HepG2 (cell line): ENCODE data around the gene SIK2. TPM values are rescaled to one million over a fixed set of nuclear protein-coding genes. Genes with fewer than 3 reads are reported as not detected.

Source experiments
- CSRNP1 ChIP-seq: sonication (generic); formaldehyde crosslinking; IDR thresholded peaks from 2 replicates; pipeline ENCODE4 v1.8.1; 2023; ENCODE audit warnings: mild to moderate bottlenecking, missing genetic modification reagents
- GATAD1 ChIP-seq: IDR thresholded peaks from 2 replicates; pipeline ENCODE4 v1.6.1; 2016; ENCODE audit warnings: missing genetic modification reagents, missing compliant biosample characterization
- HIC2 ChIP-seq: sonication (generic); formaldehyde crosslinking; IDR thresholded peaks from 2 replicates; pipeline ENCODE4 v1.9.0; 2022; ENCODE audit warnings: low read depth, missing genetic modification reagents
- HNF4G ChIP-seq, 2 experiments: sonication (generic) in 1 of 2; formaldehyde crosslinking in 1 of 2; IDR thresholded peaks; 2 replicates each; pipeline versions ENCODE4 v1.4.0 to v1.6.1; 2011 to 2020; ENCODE audit warnings: borderline replicate concordance in 2 of 2, low read depth in 2 of 2, mild to moderate bottlenecking in 2 of 2, low read length in 1 of 2, missing genetic modification reagents in 1 of 2, moderate library complexity in 1 of 2
- NFKB2 ChIP-seq: sonication (generic); formaldehyde crosslinking; IDR thresholded peaks from 2 replicates; pipeline ENCODE4 v1.4.0; 2020; ENCODE audit warnings: missing genetic modification reagents, borderline replicate concordance
- RNF219 ChIP-seq: sonication (generic); formaldehyde crosslinking; IDR thresholded peaks from 2 replicates; pipeline ENCODE4 v1.5.0; 2020; ENCODE audit warnings: mild to moderate bottlenecking, missing genetic modification reagents
- ZNF329 ChIP-seq: sonication (generic); formaldehyde crosslinking; IDR thresholded peaks from 2 replicates; pipeline ENCODE4 v1.9.0; 2021; ENCODE audit warnings: low read depth, mild to moderate bottlenecking, missing genetic modification reagents
- ZNF646 ChIP-seq: sonication (generic); formaldehyde crosslinking; IDR thresholded peaks from 2 replicates; pipeline ENCODE4 v1.9.0; 2021; ENCODE audit warnings: mild to moderate bottlenecking, missing genetic modification reagents
- polyA plus RNA-seq, 8 experiments: library from polyadenylated mRNA; depleted of rRNA in 3 of 8; stranded (reverse) in 7 of 8; unstranded in 1 of 8; fragments of >200 nt; fragmentation: Illumina TruSeq in 4 of 8; extraction: Trizol in 4 of 8; gene quantifications; 2 replicates each; pipeline versions ENCODE4 v1.2.1 to v1.2.3, GENCODE V29; 2011 to 2016; ENCODE audit warnings: low read depth in 4 of 8, missing spikeins in 1 of 8, mixed read lengths in 1 of 8; ENCODE audit not compliant: insufficient read depth in 1 of 8
- total RNA-seq, 5 experiments: library from RNA; depleted of rRNA; stranded (reverse); fragments of >200 nt; fragmentation: Illumina TruSeq; extraction: Trizol; gene quantifications; 2 replicates each; pipeline ENCODE4 v1.2.3, GENCODE V29; 2016; ENCODE audit warnings: low read depth in 1 of 5

SIK2 gene
- total and polyA plus RNA-seq, 2 of the 13 experiments (the other 11 are each of a cell fraction or from before 2014, with no cell fraction given): 8.1 to 15.4 TPM

GRCh38 chr11:111726301-111726713, 124.1 kb downstream of the SIK2 start (continued):
- no peak for TF ChIP-seq HIC2 (CRISPR knock-in tag)
- 0 out of 2 replicates have a peak, but pooled peaks have one; percentile 22 for TF ChIP-seq ZNF329 (CRISPR knock-in tag)
- peak; percentile 15; the same call in 1 of the 2 replicates for TF ChIP-seq GATAD1 (CRISPR knock-in tag)
- TF ChIP-seq CSRNP1: 0 out of 2 replicates have a peak, but pooled peaks have one; percentile 29
- TF ChIP-seq HNF4G (IDR thresholded peaks at IDR 0.05; ENCODE audit: borderline replicate concordance, low read depth, low read length): no peak; the same call in 1 of the 2 replicates
- peak; percentile 47; the same call in 1 of the 2 replicates for TF ChIP-seq HNF4G (CRISPR knock-in tag; IDR thresholded peaks at IDR 0.05; ENCODE audit: borderline replicate concordance, low read depth)
- peak; percentile 74; the same call in 1 of the 2 replicates for TF ChIP-seq RNF219
- no peak for TF ChIP-seq ZNF646 (CRISPR knock-in tag)
- TF ChIP-seq NFKB2 (CRISPR knock-in tag): peak; percentile 34; the same call in 1 of the 2 replicates
